ENCODE results near the gene RAB3GAP1. TPM values are rescaled to one million over a fixed set of nuclear protein-coding genes. Genes with fewer than 3 reads are reported as not detected.

The RAB3GAP1 gene
- total RNA-seq, 1 experiment from 2014 or later, result 36.8 TPM

DNA sequence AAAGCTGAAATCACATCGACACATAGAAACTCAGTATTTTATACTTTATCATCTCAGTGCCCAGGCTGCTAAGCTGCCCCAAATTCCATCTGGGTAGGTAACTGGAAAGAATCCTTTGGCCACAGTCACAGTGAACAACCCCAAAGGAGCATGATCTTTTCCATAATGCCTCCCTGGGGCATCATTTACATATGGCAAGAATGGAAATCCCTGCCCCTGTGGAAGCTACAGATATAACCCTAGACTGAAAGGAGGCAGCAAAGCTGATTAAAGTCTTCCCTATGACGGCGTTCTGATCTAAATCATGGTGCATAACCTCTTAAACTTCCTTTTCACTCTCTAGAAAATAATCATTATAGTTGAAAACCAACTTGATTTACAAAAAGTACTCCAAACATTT lies 46.3 kb upstream of the RAB3GAP1 start:
- no peak overlapping the region for H2AFZ ChIP-seq
- TF ChIP-seq, protein P1, sequence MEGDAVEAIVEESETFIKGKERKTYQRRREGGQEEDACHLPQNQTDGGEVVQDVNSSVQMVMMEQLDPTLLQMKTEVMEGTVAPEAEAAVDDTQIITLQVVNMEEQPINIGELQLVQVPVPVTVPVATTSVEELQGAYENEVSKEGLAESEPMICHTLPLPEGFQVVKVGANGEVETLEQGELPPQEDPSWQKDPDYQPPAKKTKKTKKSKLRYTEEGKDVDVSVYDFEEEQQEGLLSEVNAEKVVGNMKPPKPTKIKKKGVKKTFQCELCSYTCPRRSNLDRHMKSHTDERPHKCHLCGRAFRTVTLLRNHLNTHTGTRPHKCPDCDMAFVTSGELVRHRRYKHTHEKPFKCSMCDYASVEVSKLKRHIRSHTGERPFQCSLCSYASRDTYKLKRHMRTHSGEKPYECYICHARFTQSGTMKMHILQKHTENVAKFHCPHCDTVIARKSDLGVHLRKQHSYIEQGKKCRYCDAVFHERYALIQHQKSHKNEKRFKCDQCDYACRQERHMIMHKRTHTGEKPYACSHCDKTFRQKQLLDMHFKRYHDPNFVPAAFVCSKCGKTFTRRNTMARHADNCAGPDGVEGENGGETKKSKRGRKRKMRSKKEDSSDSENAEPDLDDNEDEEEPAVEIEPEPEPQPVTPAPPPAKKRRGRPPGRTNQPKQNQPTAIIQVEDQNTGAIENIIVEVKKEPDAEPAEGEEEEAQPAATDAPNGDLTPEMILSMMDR (conservative IDR thresholded peaks at IDR 0.05), result no peak
- no peak for TF ChIP-seq EZH2 (IDR thresholded peaks at IDR 0.05; ENCODE audit: low read depth)
- no peaks in the 10 kb centered on the region for H3F3A ChIP-seq (ENCODE audit: insufficient read depth, low read depth)
- no peak overlapping the region for H3K4me3 ChIP-seq
- BruUV-seq (replicated peaks), result no TSS peak
- no peaks in the 10 kb centered on the region for H3K36me3 ChIP-seq (ENCODE audit: low read depth)
- H3K9me3 ChIP-seq (ENCODE audit: insufficient read depth, low read depth), result no peaks in the 10 kb centered on the region
- H3K27ac ChIP-seq, result no peak overlapping the region
- ChIA-PET POLR2A (ENCODE audit: unreplicated experiment) (interaction anchor here (0.7 kb wide), 2 partner anchors 46 to 704 kb away, joined by 4 read pairs; no protein-coding TSS in a partner anchor), CTCF (interaction anchor here (1.6 kb wide), 1 partner anchor 704 kb away, joined by 7 read pairs; no protein-coding TSS in a partner anchor)
- H4K20me1 ChIP-seq (ENCODE audit: insufficient read depth), result no peaks in the 10 kb centered on the region
- H3K9me2 ChIP-seq (ENCODE audit: insufficient read depth), result no peaks in the 10 kb centered on the region
- H3K4me1 ChIP-seq (replicated peaks; ENCODE audit: insufficient read depth), result no peaks in the 10 kb centered on the region
- no peaks in the 10 kb centered on the region for H3K27me3 ChIP-seq (ENCODE audit: insufficient read depth, low read depth)
- intact Hi-C loops (cut with micrococcal nuclease; ENCODE audit: unreplicated experiment), result loop anchor here (2.0 to 10.0 kb wide), 2 partner anchors 239 to 595 kb away; no protein-coding TSS in a partner anchor
- H3K79me2 ChIP-seq (ENCODE audit: low read depth), result no peaks in the 10 kb centered on the region
- H3K4me2 ChIP-seq, result no peak overlapping the region
- no peak for DNase-seq

DNA sequence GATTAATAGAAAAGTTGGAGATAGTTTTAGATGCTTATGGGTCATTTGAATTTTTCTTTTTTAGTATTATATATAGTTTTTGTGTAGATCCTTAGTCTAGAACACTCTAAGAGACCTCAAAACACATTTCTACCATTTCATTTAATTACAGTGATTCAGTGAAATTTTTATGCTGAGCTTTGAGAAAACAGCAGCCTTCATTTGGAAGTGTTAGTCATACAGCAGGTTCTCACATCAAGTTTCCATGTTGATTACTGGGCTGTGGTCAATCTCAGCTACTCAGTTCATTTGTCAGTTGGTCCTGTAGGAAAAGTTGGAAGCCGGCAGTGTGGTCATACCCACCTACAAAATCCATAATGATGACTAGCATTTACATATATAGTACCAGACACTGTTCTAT lies 42.8 kb upstream of the RAB3GAP1 start:
- DNase-seq, result no peak
- Histone ChIP-seq H3K4me2 (no peak overlapping the region), H4K20me1 (ENCODE audit: insufficient read depth) (no peaks in the 10 kb centered on the region), H3K79me2 (ENCODE audit: low read depth) (no peaks in the 10 kb centered on the region), H3K27ac (no peak overlapping the region), H3K4me1 (replicated peaks; ENCODE audit: insufficient read depth) (no peaks in the 10 kb centered on the region), H3K9me3 (ENCODE audit: insufficient read depth, low read depth) (no peaks in the 10 kb centered on the region), H3K4me3 (no peak overlapping the region), H3F3A (ENCODE audit: insufficient read depth, low read depth) (no peaks in the 10 kb centered on the region), H3K9me2 (ENCODE audit: insufficient read depth) (no peaks in the 10 kb centered on the region), H2AFZ (no peak overlapping the region), H3K27me3 (ENCODE audit: insufficient read depth, low read depth) (no peaks in the 10 kb centered on the region), H3K36me3 (ENCODE audit: low read depth) (no peaks in the 10 kb centered on the region)
- ChIA-PET POLR2A (ENCODE audit: unreplicated experiment) (no interaction called here), CTCF (no interaction called here)
- intact Hi-C loops (cut with micrococcal nuclease; ENCODE audit: unreplicated experiment), result loop anchor here (10.0 kb wide), 1 partner anchor 235 kb away; no protein-coding TSS in a partner anchor
- TF ChIP-seq, protein P1 (conservative IDR thresholded peaks at IDR 0.05), result no peak
- TF ChIP-seq EZH2 (IDR thresholded peaks at IDR 0.05; ENCODE audit: low read depth), result no peak
- BruUV-seq (replicated peaks), result no TSS peak

DNA sequence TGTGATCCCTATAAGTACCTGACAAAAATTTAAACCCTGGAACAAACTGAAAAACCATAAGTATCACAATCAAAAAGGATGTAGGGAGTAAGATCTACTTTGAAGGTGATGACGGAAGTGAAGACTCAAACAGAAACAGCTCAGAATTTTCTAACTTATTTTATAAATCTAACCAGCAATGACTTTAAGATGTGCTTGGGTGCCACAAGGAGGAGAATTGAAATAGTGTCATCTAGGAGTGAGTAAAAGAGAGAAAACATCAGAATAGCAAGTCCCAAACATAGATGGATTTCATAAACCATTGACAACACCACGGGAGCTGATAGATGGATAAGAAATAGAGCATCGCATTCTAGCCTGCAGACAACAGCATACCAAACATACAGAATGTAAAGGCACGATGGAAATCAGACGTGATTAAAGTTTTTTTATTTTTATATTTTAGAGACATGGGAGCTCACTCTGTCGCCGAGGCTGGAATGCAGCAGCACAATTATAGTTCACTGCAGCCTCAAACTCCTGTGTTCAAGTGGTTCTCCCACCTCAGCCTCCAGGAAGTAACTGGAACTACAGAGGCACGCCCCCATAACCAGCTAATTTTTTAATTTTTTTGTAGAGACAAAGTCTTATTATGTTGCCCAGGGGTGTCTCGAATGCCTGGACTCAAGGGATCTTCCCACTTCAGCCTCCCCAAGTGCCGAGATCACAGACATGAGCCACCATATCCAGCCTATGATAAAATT lies 41.7 kb upstream of the RAB3GAP1 start:
- H3K9me2 ChIP-seq (ENCODE audit: insufficient read depth), result no peaks in the 10 kb centered on the region
- no peaks in the 10 kb centered on the region for H3K79me2 ChIP-seq (ENCODE audit: low read depth)
- H3K4me1 ChIP-seq (replicated peaks; ENCODE audit: insufficient read depth), result no peaks in the 10 kb centered on the region
- no peak for DNase-seq
- ChIA-PET CTCF (no interaction called here), POLR2A (ENCODE audit: unreplicated experiment) (no interaction called here)
- H3F3A ChIP-seq (ENCODE audit: insufficient read depth, low read depth), result no peaks in the 10 kb centered on the region
- H4K20me1 ChIP-seq (ENCODE audit: insufficient read depth), result no peaks in the 10 kb centered on the region
- no peaks in the 10 kb centered on the region for H3K36me3 ChIP-seq (ENCODE audit: low read depth)
- H3K4me2 ChIP-seq, result no peak overlapping the region
- no peak overlapping the region for H2AFZ ChIP-seq
- no TSS peak for BruUV-seq (replicated peaks)
- TF ChIP-seq, protein P1 (conservative IDR thresholded peaks at IDR 0.05), result no peak
- no peaks in the 10 kb centered on the region for H3K9me3 ChIP-seq (ENCODE audit: insufficient read depth, low read depth)
- intact Hi-C loops (cut with micrococcal nuclease; ENCODE audit: unreplicated experiment), result no loop called here
- no peak overlapping the region for H3K27ac ChIP-seq
- H3K4me3 ChIP-seq, result no peak overlapping the region
- H3K27me3 ChIP-seq (ENCODE audit: insufficient read depth, low read depth), result no peaks in the 10 kb centered on the region
